BLaER1 treated with 17β-estradiol and CSF1 and Interleukin-3, amounts not matched to agents 10 nM and 100 nM (cell line): ENCODE measurements around the gene PROM1.
A peak's percentile ranks its signal among the peaks of the same experiment; 100 is the strongest.

Experiments used
- H3K27ac ChIP-seq, 11 experiments: shearing (Covaris generic); formaldehyde crosslinking; 2 replicates each; pipeline ENCODE4 v1.8.1; 2022
- H3K27me3 ChIP-seq, 11 experiments: shearing (Covaris generic); formaldehyde crosslinking; 2 replicates each; pipeline ENCODE4 v1.8.1; 2022
- H3K36me3 ChIP-seq, 11 experiments: shearing (Covaris generic); formaldehyde crosslinking; 2 replicates each; pipeline ENCODE4 v1.8.1; 2022
- H3K4me1 ChIP-seq, 10 experiments: shearing (Covaris generic); formaldehyde crosslinking; 2 replicates each; pipeline ENCODE4 v1.8.1; 2022
- H3K4me2 ChIP-seq, 11 experiments: shearing (Covaris generic); formaldehyde crosslinking; 2 replicates each; pipeline ENCODE4 v1.8.1; 2022
- H3K4me3 ChIP-seq, 10 experiments: shearing (Covaris generic); formaldehyde crosslinking; 2 replicates each; pipeline ENCODE4 v1.8.1; 2022
- H3K9ac ChIP-seq, 11 experiments: shearing (Covaris generic); formaldehyde crosslinking; 2 replicates each; pipeline ENCODE4 v1.8.1; 2022
- H3K9me3 ChIP-seq, 11 experiments: shearing (Covaris generic); formaldehyde crosslinking; replicated peaks in 1 of 11; 2 replicates each; pipeline ENCODE4 v1.8.1; 2022
- H4K20me1 ChIP-seq, 11 experiments: shearing (Covaris generic); formaldehyde crosslinking; 2 replicates each; pipeline ENCODE4 v1.8.1; 2022
- Cebpa-rat ChIP-seq, 11 experiments: shearing (Covaris generic); IDR thresholded peaks; 2 replicates each; pipeline ENCODE4 v1.8.1; 2022

PROM1 gene

GRCh38 chr4:16122784-16123183 lies 39.0 kb upstream of the PROM1 start:
- H3K27me3 ChIP-seq, result no peaks in the 10 kb centered on the region
- H3K4me2 ChIP-seq, result peak overlapping the region; percentile 54 to 92 (median 78)
- peaks cover 3 to 15% (median 12%) of the 10 kb centered on the region in 11 experiments; a peak in 13 of 22 replicates for H3K9me3 ChIP-seq
- no peaks in the 10 kb centered on the region for H4K20me1 ChIP-seq
- no peaks in the 10 kb centered on the region for H3K36me3 ChIP-seq
- H3K27ac ChIP-seq, result peak overlapping the region in 8 of 11 experiments; percentile 37 to 76 (median 64); a peak in 14 of 22 replicates
- H3K4me1 ChIP-seq, result peaks cover 19 to 75% (median 59%) of the 10 kb centered on the region in 10 experiments
- no peak for TF ChIP-seq Cebpa-rat (IDR thresholded peaks at IDR 0.05)
- H3K9ac ChIP-seq, result peak overlapping the region in 5 of 11 experiments; percentile 9 to 67 (median 23); a peak in 5 of 22 replicates
- H3K4me3 ChIP-seq, result peak overlapping the region in 1 of 10 experiments; percentile 12; a peak in 1 of 20 replicates

DNA sequence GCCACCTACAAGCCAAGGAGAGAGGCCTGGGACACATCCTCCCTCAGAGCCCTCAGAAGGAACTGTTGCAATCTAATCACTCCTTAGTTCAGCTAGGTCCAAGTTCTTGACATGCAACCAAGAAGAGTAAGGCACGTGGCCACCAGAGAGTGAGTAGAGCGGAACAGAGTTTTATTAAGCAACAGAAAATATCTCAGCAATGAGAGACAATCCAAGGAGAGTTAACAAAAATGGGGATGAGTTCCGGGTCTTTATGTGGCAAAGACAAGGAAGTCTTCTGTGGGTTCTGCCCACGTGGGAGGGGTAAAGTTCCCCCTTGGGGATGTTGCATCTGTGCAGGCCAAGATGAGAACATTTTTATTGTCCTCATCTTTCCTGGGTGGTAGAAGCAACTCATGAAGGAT lies 38.5 kb upstream of the PROM1 start:
- Histone ChIP-seq H3K27ac (peak overlapping the region in 8 of 11 experiments; percentile 37 to 76 (median 64); a peak in 15 of 22 replicates), H4K20me1 (no peaks in the 10 kb centered on the region), H3K9me3 (peaks cover 3 to 15% (median 12%) of the 10 kb centered on the region in 11 experiments; a peak in 13 of 22 replicates), H3K4me1 (peaks cover 19 to 75% (median 59%) of the 10 kb centered on the region in 10 experiments), H3K4me3 (no peak overlapping the region), H3K36me3 (no peaks in the 10 kb centered on the region), H3K27me3 (no peaks in the 10 kb centered on the region), H3K9ac (peak overlapping the region in 3 of 11 experiments; percentile 22 to 34 (median 26); a peak in 3 of 22 replicates), H3K4me2 (peak overlapping the region; percentile 54 to 92 (median 78))
- TF ChIP-seq Cebpa-rat (IDR thresholded peaks at IDR 0.05), result peak in 2 of 11 experiments; percentile 28 to 66; a peak in 3 of 22 replicates

DNA sequence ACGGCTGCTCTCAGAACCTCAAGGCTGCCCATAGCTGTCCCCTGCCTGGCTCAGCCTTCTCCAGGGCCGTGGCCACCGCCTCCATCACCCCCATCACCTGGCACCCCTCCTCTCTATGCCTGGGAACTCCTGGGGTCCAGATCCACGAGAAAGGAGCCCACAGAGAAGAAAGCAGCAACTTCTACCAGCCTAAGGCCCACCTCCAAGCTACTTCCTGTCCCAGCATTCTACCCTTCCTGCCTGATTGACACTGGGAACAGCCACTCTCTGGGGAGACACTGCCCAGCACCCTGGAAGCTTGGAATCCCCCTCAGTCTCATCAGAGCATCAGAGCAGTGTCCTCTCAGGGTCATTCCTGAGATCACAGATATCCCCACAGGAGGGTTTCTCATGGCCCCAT lies 36.9 kb upstream of the PROM1 start:
- Histone ChIP-seq H3K4me2 (peak overlapping the region in 7 of 11 experiments; percentile 71 to 92 (median 80); a peak in 13 of 22 replicates), H3K36me3 (no peaks in the 10 kb centered on the region), H4K20me1 (no peaks in the 10 kb centered on the region), H3K9me3 (peaks cover 3 to 15% (median 12%) of the 10 kb centered on the region in 11 experiments; a peak in 13 of 22 replicates), H3K9ac (no peak overlapping the region), H3K4me3 (no peak overlapping the region), H3K27me3 (no peaks in the 10 kb centered on the region), H3K4me1 (peaks cover 19 to 70% (median 48%) of the 10 kb centered on the region in 10 experiments), H3K27ac (peak overlapping the region in 4 of 11 experiments; percentile 71 to 76 (median 74); a peak in 7 of 22 replicates)
- no peak for TF ChIP-seq Cebpa-rat (IDR thresholded peaks at IDR 0.05)

DNA sequence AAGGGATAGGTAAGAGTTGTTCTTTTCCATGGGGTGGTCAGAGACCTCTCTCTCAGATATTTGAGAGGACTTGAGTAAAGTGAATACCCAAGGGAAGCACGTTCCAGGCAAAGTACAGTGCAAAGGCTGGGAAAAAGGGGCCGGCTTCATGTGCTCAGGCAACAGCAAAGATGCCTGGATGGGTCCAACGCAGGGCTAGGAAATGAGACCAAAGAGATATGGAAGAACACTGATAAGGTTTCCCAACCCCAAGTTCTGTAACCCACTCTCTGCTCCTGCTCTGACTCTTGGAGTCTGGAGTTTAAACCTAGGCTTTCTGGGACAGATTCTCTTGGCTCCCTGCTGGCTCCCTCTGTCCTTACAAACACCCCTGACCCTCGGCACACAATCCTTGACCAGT lies 36.2 kb upstream of the PROM1 start:
- H3K4me1 ChIP-seq, result peaks cover 19 to 63% (median 42%) of the 10 kb centered on the region in 10 experiments
- H3K36me3 ChIP-seq, result no peaks in the 10 kb centered on the region

GRCh38 chr4:16118090-16118489 lies 34.3 kb upstream of the PROM1 start:
- H3K9me3 ChIP-seq, result peaks cover 3 to 15% (median 12%) of the 10 kb centered on the region in 11 experiments; a peak in 13 of 22 replicates
- H4K20me1 ChIP-seq, result no peaks in the 10 kb centered on the region
- H3K36me3 ChIP-seq, result no peaks in the 10 kb centered on the region
- H3K4me2 ChIP-seq, result peak overlapping the region in 5 of 11 experiments; percentile 20 to 38 (median 34); a peak in 7 of 22 replicates
- H3K4me3 ChIP-seq, result no peak overlapping the region
- no peak overlapping the region for H3K27ac ChIP-seq
- no peak overlapping the region for H3K9ac ChIP-seq
- peaks cover 14 to 44% (median 26%) of the 10 kb centered on the region in 10 experiments for H3K4me1 ChIP-seq
- no peaks in the 10 kb centered on the region for H3K27me3 ChIP-seq
- TF ChIP-seq Cebpa-rat (IDR thresholded peaks at IDR 0.05), result no peak

More for the DNA sequence above, 36.2 kb upstream of the PROM1 start:
- H3K4me3 ChIP-seq, result no peak overlapping the region
- peaks cover 3 to 15% (median 12%) of the 10 kb centered on the region in 11 experiments; a peak in 13 of 22 replicates for H3K9me3 ChIP-seq
- H3K9ac ChIP-seq, result no peak overlapping the region
- H4K20me1 ChIP-seq, result no peaks in the 10 kb centered on the region
- TF ChIP-seq Cebpa-rat (IDR thresholded peaks at IDR 0.05), result no peak
- peak overlapping the region in 1 of 11 experiments; percentile 88; a peak in 1 of 22 replicates for H3K4me2 ChIP-seq
- peak overlapping the region in 2 of 11 experiments; percentile 74 to 75; a peak in 1 of 22 replicates for H3K27ac ChIP-seq
- no peaks in the 10 kb centered on the region for H3K27me3 ChIP-seq

DNA sequence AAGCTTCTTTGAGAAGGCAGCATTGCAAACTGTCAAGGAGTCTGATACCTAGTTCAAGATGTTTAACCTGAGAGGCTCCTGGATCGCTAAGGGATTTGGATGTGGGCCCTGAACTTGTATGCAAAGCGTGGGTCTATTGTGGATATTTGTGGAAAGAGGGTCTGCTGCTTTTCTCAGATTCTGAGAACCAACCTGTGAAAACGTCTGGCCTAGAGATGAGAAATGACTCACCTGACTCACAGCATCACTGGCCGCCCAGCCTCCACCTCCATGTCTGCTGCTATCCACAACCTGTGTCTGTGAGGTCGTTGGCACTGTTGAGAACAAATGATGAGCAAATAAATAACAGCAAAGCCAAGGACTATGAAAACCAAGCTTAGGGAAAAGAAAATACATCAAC lies 33.3 kb upstream of the PROM1 start:
- no peak overlapping the region; a peak in 1 of 22 replicates for H3K4me2 ChIP-seq
- no peak overlapping the region for H3K27ac ChIP-seq
- peaks cover 3 to 15% (median 12%) of the 10 kb centered on the region in 11 experiments; a peak in 13 of 22 replicates for H3K9me3 ChIP-seq
- no peak overlapping the region for H3K9ac ChIP-seq
- no peak overlapping the region for H3K4me3 ChIP-seq
- no peaks in the 10 kb centered on the region for H3K27me3 ChIP-seq
- no peaks in the 10 kb centered on the region for H3K36me3 ChIP-seq
- no peaks in the 10 kb centered on the region for H4K20me1 ChIP-seq
- peaks cover 5 to 35% (median 16%) of the 10 kb centered on the region in 10 experiments for H3K4me1 ChIP-seq
- TF ChIP-seq Cebpa-rat (IDR thresholded peaks at IDR 0.05), result no peak

DNA sequence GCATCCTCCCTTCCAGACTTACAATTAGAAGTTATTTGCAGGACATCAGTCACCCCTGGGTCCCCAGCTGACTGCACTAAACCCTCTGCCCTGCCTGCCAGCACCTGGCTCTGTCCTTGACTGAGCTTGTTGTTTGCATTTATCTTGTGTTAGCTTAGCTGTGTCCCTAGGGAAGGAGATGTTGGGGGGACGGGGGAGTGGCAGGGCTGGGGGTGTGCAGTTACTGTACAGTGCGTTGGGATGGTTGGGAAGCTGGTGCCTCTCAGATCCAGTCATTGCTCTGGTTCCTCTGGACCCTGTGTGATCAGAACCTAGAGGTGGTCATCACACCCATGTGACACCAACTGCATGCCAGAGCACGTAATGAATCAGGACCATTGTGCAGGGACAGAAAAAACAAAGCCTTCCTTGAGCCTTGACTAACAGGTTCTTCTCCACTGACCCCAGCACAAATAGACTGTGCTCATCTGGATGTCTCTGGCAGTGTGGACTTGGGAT lies 32.7 kb upstream of the PROM1 start:
- Histone ChIP-seq H3K4me2 (peak overlapping the region in 3 of 11 experiments; percentile 6 to 40 (median 37); a peak in 3 of 22 replicates), H3K4me3 (no peak overlapping the region), H3K27ac (no peak overlapping the region), H3K4me1 (peaks cover 0 to 29% (median 10%) of the 10 kb centered on the region in 10 experiments; a peak in 16 of 20 replicates), H4K20me1 (no peaks in the 10 kb centered on the region), H3K9me3 (peaks cover 3 to 15% (median 12%) of the 10 kb centered on the region in 11 experiments; a peak in 13 of 22 replicates), H3K27me3 (no peaks in the 10 kb centered on the region), H3K9ac (no peak overlapping the region), H3K36me3 (no peaks in the 10 kb centered on the region)
- TF ChIP-seq Cebpa-rat (IDR thresholded peaks at IDR 0.05), result no peak

DNA sequence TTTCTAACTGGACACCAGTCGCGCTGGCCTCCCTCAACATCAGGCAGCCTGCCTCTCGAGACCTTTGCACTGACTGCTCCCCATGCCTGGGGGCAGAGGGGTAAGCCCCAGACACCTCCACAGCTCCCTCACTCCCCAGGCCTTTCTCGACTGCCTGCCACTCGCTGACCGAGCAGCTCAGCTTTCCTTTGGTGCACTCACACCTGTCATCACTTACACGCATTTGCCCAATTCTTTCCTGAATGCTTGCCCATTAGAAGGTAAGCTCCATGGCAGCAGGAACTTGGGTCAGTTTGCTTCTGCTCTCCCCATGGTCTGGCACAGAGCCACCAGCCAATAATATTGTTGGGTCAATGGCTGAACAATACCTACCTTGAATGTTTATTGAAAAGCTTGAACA lies 32.2 kb upstream of the PROM1 start:
- Histone ChIP-seq H3K4me1 (peaks cover 0 to 23% (median 5%) of the 10 kb centered on the region in 10 experiments; a peak in 12 of 20 replicates), H3K4me3 (no peak overlapping the region), H3K9me3 (peaks cover 1 to 13% (median 11%) of the 10 kb centered on the region in 11 experiments; a peak in 13 of 22 replicates), H4K20me1 (no peaks in the 10 kb centered on the region), H3K9ac (no peak overlapping the region), H3K27me3 (no peaks in the 10 kb centered on the region), H3K4me2 (peak overlapping the region in 3 of 11 experiments; percentile 2 to 40 (median 6); a peak in 2 of 22 replicates), H3K27ac (no peak overlapping the region), H3K36me3 (no peaks in the 10 kb centered on the region)
- TF ChIP-seq Cebpa-rat (IDR thresholded peaks at IDR 0.05), result no peak

- no peak overlapping the region for H3K4me3 ChIP-seq
- H3K27me3 ChIP-seq, result no peaks in the 10 kb centered on the region
- no peaks in the 10 kb centered on the region for H3K9me3 ChIP-seq
- no peak overlapping the region for H3K4me2 ChIP-seq
- H3K4me1 ChIP-seq, result peaks cover 0 to 17% (median 0%) of the 10 kb centered on the region in 10 experiments; a peak in 8 of 20 replicates
- no peak overlapping the region for H3K27ac ChIP-seq
- no peaks in the 10 kb centered on the region for H4K20me1 ChIP-seq
- H3K9ac ChIP-seq, result no peak overlapping the region
- TF ChIP-seq Cebpa-rat (IDR thresholded peaks at IDR 0.05), result no peak
- no peaks in the 10 kb centered on the region for H3K36me3 ChIP-seq
Measured at GRCh38 chr4:16114546-16114945, 30.7 kb upstream of the PROM1 start.
